Measurements from ENCODE around the gene GNA14.

DNA sequence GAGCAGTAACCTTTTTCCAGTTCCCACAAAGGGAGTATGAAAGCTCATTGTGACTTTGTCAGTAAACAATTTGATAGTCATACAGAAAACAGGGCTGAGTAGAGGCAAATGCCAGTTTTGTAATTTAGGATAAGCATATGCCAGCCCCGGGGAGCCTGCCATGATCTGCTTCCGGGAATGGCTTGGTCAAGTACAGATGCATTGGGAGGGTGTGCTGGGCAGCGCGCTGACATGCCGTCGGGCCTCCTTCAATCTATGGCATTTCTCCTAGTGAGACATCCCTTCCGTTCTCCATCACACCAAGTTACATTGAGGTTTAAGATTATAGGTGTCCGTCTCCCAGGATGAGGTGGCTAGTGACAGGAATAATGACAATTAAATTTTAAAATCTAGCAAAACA lies 48.6 kb downstream of the GNA14 start:
- TF ChIP-seq, protein P1, sequence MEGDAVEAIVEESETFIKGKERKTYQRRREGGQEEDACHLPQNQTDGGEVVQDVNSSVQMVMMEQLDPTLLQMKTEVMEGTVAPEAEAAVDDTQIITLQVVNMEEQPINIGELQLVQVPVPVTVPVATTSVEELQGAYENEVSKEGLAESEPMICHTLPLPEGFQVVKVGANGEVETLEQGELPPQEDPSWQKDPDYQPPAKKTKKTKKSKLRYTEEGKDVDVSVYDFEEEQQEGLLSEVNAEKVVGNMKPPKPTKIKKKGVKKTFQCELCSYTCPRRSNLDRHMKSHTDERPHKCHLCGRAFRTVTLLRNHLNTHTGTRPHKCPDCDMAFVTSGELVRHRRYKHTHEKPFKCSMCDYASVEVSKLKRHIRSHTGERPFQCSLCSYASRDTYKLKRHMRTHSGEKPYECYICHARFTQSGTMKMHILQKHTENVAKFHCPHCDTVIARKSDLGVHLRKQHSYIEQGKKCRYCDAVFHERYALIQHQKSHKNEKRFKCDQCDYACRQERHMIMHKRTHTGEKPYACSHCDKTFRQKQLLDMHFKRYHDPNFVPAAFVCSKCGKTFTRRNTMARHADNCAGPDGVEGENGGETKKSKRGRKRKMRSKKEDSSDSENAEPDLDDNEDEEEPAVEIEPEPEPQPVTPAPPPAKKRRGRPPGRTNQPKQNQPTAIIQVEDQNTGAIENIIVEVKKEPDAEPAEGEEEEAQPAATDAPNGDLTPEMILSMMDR (IDR thresholded peaks at IDR 0.05): no peak
- TF ChIP-seq POLR2A (IDR thresholded peaks at IDR 0.05): no peak

Measured in Peyer's patch (tissue), 4 donors.